Left lung (tissue), 10 donors: ENCODE results near the gene DLG3. TPM values are rescaled to one million over a fixed set of nuclear protein-coding genes. Genes with fewer than 3 reads are reported as not detected.
"Not testable (repeated sequence)": the region's sequence is repeated elsewhere in the genome, so short reads cannot be mapped to it uniquely, and the experiment has no call there.

Experiments
- ATAC-seq: fragments of 200-7000 bp; cut with Tn5 transposase; one replicate; pipeline ENCODE4 v1.9.1; 2020; ENCODE audit warnings: moderate library complexity
- DNase-seq, 4 donors: peaks; one replicate each; pipeline ENCODE4 v3.0.0-alpha.2; 2013 to 2020
- H3K27ac ChIP-seq, 2 donors: fragments of 200-600 bp; sonication (generic) in 1 of 2; one replicate each; pipeline versions ENCODE4 v1.5.0 to v1.8.0; 2020 to 2021
- H3K27me3 ChIP-seq, 2 donors: fragments of 200-600 bp; sonication (generic) in 1 of 2; one replicate each; pipeline versions ENCODE4 v1.5.0 to v1.8.0; 2020 to 2021
- H3K36me3 ChIP-seq, 2 donors: fragments of 200-600 bp; sonication (generic) in 1 of 2; one replicate each; pipeline versions ENCODE4 v1.5.0 to v1.8.0; 2020 to 2021
- H3K4me1 ChIP-seq, 2 donors: fragments of 200-600 bp; one replicate each; pipeline ENCODE4 v1.8.0; 2021
- H3K4me3 ChIP-seq, 2 donors: fragments of 200-600 bp; sonication (generic) in 1 of 2; one replicate each; pipeline versions ENCODE4 v1.5.0 to v1.8.0; 2020 to 2021; ENCODE audit warnings: mild to moderate bottlenecking in 1 of 2
- H3K9me3 ChIP-seq, 2 donors: fragments of 200-600 bp; sonication (generic) in 1 of 2; one replicate each; pipeline versions ENCODE4 v1.5.0 to v1.8.0; 2020 to 2021
- intact Hi-C, 2 donors: fragments of 100-400 bp; cut with DNase I; formaldehyde crosslinking; loops; one replicate each; pipeline versions ENCODE4 v1.11.2 to v1.14.2; 2022
- polyA plus RNA-seq, 6 donors: library from polyadenylated mRNA; unstranded; fragments of 120-200 nt; gene quantifications; one replicate each; pipeline ENCODE4 v1.2.1, GENCODE V29; 2013; ENCODE audit not compliant: insufficient read length in 6 of 6
- total RNA-seq, 2 donors: library from RNA; stranded (reverse); fragmentation: NEBNext Ultra II Directional; extraction: Animal tissue kit (Norgen Biotek cat#: 25700); gene quantifications; one replicate each; pipeline ENCODE4 v1.2.1, GENCODE V29; 2021
- TF ChIP-seq, protein P1 (sequence below), 2 donors: fragments of 200-600 bp; sonication (generic) in 1 of 2; IDR thresholded peaks; one replicate each; pipeline versions ENCODE4 v1.5.0 to v1.8.0; 2021; ENCODE audit warnings: antibody characterized with exemption in 2 of 2
- donor health status: DM: no; HTN: yes; CAD: no.
- donor health status: DM: no; HTN: no; CAD: no.

The DLG3 gene
- total and polyA plus RNA-seq, 8 donors: 22.3 to 56.2 (median 50.9) TPM

DNA sequence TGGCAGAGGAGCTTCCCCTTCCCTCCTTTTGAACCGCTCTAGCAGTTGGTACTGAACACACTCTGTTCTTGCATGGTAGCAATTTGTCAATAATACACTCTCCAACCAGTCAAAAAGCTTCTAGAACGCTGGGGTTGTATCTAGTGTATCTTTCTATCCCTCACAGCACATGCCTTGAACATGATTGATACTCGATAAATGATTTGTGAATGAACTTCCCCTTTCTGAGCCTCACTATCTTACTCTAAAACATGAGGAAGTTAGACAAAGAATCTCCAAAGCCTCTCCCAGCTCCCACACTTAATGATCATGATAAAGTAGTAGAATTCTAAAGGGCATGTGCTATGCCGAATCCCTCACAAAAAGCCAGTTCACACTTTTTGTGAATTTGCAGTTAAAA, 64.4 kb downstream of the DLG3 start:
- DNase-seq (no peak), ATAC-seq (no peak)
- Histone ChIP-seq H3K27ac (no peak overlapping the region), H3K4me1 (no peaks in the 10 kb centered on the region), H3K4me3 (no peak overlapping the region), H3K27me3 (no peaks in the 10 kb centered on the region), H3K36me3 (no peaks in the 10 kb centered on the region), H3K9me3 (no peaks in the 10 kb centered on the region)
- intact Hi-C loops: no loop called here
- TF ChIP-seq, protein P1, sequence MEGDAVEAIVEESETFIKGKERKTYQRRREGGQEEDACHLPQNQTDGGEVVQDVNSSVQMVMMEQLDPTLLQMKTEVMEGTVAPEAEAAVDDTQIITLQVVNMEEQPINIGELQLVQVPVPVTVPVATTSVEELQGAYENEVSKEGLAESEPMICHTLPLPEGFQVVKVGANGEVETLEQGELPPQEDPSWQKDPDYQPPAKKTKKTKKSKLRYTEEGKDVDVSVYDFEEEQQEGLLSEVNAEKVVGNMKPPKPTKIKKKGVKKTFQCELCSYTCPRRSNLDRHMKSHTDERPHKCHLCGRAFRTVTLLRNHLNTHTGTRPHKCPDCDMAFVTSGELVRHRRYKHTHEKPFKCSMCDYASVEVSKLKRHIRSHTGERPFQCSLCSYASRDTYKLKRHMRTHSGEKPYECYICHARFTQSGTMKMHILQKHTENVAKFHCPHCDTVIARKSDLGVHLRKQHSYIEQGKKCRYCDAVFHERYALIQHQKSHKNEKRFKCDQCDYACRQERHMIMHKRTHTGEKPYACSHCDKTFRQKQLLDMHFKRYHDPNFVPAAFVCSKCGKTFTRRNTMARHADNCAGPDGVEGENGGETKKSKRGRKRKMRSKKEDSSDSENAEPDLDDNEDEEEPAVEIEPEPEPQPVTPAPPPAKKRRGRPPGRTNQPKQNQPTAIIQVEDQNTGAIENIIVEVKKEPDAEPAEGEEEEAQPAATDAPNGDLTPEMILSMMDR (IDR thresholded peaks at IDR 0.05): no peak

DNA sequence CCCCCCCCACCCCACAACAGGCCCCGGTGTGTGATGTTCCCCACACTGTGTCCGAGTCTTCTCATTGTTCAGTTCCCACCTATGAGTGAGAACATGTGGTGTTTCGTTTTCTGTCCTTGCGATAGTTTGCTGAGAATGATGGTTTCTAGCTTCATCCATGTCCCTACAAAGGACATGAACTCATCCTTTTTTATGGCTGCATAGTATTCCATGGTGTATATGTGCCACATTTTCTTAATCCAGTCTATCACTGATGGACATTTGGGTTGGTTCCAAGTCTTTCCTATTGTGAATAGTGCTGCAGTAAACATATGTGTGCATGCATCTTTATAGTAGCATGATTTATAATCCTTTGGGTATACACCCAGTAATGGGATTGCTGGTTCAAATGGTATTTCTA, 70.6 kb downstream of the DLG3 start:
- H3K27ac ChIP-seq, DNase-seq, ATAC-seq, H3K4me3 ChIP-seq, H3K27me3 ChIP-seq, H3K36me3 ChIP-seq, intact Hi-C loops, H3K4me1 ChIP-seq, H3K9me3 ChIP-seq: not testable (repeated sequence)

DNA sequence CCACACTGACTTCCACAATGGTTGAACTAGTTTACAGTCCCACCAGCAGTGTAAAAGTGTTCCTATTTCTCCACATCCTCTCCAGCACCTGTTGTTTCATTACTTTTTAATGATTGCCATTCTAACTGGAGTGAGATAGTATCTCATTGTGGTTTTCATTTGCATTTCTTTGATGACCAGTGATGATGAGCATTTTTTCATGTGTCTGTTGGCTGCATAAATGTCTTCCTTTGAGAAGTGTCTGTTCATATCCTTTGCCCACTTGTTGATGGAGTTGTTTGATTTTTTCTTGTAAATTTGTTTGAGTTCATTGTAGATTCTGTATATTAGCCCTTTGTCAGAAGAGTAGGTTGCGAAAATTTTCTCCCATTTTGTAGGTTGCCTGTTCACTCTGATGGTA, 71.1 kb downstream of the DLG3 start:
- H3K27ac ChIP-seq, H3K36me3 ChIP-seq, ATAC-seq, intact Hi-C loops, DNase-seq, H3K4me3 ChIP-seq, H3K9me3 ChIP-seq, H3K27me3 ChIP-seq, H3K4me1 ChIP-seq: not testable (repeated sequence)

DNA sequence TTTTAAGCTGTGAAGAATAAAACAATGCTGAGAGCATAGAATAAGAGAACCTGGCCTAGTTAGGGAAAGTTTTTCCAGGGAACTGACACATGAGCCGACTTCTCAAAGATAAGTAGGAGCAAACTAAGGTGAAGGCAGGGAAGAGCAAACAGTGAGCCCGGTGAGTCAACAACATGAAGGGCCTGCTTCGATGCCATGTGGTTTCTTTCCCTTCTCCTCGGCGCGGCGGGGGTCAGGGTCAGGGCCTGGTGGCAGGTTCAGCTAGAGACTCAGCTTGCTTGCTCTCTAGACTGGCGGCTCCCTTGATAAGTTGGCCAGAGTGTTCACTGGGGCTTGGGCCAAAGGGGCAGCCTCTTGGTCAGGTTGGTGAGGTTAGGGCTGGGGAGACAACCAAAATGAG, 81.1 kb downstream of the DLG3 start:
- ATAC-seq (peak; percentile 98), DNase-seq (peak in 3 of 4 donors; percentile 62 to 81 (median 74))
- Histone ChIP-seq H3K27ac (no peak overlapping the region), H3K36me3 (no peaks in the 10 kb centered on the region), H3K27me3 (no peaks in the 10 kb centered on the region), H3K4me1 (no peaks in the 10 kb centered on the region), H3K4me3 (no peak overlapping the region), H3K9me3 (no peaks in the 10 kb centered on the region)
- TF ChIP-seq, protein P1 (IDR thresholded peaks at IDR 0.05): no peak
- intact Hi-C loops: no loop called here

DNA sequence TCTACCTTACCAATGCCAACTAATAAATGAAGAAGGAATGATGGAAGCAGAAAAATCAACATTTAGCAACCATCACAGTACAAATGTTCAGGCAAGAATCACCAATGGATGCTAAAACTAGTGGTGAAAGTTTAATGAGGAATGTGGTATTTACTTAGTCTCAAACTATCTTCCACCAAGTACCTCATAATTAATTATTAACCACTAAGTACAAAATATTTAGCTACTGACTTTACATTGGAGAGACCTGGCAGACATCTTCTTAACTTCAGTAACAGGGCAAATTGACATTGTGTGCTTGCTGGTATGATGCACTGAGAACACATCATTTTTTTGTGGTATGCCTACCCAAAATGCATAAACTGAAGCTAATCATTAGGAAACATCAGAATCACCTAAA, 82.4 kb downstream of the DLG3 start:
- Histone ChIP-seq H3K27ac (no peak overlapping the region), H3K4me1 (no peaks in the 10 kb centered on the region), H3K9me3 (no peaks in the 10 kb centered on the region), H3K36me3 (no peaks in the 10 kb centered on the region), H3K27me3 (no peaks in the 10 kb centered on the region), H3K4me3 (no peak overlapping the region)
- peak; percentile 18 for ATAC-seq
- DNase-seq: no peak
- intact Hi-C loops: no loop called here
- TF ChIP-seq, protein P1 (IDR thresholded peaks at IDR 0.05): no peak

DNA sequence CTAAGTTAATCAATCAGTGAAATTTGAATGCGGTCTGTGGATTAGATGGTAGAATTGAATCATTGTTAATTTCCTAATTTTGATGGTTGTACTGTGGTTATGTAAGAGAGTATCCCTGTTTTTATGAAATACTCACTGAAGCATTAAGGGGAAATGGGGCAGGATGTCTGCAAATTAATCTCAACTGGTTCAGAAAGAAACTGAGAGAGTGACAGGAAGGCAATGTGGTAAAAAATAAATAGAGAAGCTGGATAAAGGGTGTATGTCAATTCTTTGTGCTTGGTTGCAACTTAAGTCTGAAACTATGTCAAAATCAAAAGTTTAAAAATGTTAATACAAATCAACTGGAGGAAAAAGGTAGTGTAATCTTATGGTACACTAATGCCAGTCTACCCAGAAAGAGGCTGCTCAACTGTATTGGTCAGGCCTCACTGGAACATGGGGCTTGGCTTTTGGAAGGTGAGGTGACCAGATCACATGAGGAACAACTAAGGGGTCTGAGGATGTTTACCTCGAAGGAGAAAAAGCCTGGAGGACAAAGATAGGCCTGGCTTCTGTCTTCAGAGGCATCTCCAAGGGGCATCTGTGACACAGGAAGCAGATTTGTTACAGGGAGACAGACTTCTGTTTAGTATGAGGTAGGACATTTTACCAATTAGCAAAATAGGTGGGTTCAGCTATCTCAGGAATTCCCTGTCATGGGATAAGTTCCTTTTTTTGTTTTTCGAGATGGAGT, 83.1 kb downstream of the DLG3 start:
- intact Hi-C loops: no loop called here
- Histone ChIP-seq H3K4me1 (no peaks in the 10 kb centered on the region), H3K27ac (no peak overlapping the region), H3K36me3 (no peaks in the 10 kb centered on the region), H3K27me3 (no peaks in the 10 kb centered on the region), H3K9me3 (no peaks in the 10 kb centered on the region), H3K4me3 (no peak overlapping the region)
- DNase-seq: no peak
- ATAC-seq: no peak
- TF ChIP-seq, protein P1 (IDR thresholded peaks at IDR 0.05): no peak
